Left ventricle myocardium inferior (tissue), 1 donor: ENCODE data around the gene TEX53. TPM values are rescaled to one million over a fixed set of nuclear protein-coding genes. Genes with fewer than 3 reads are reported as not detected.

Experiments used
- DNase-seq: peaks from one replicate; pipeline ENCODE4 v3.0.0-alpha.2; 2020
- H3K27ac ChIP-seq: fragments of 200-600 bp; replicated peaks from 2 replicates; pipeline ENCODE4 v1.8.0; 2021
- H3K27me3 ChIP-seq: fragments of 200-600 bp; 2 replicates; pipeline ENCODE4 v1.8.0; 2021; ENCODE audit warnings: low read depth
- H3K36me3 ChIP-seq: fragments of 200-600 bp; 2 replicates; pipeline ENCODE4 v1.8.0; 2021
- H3K4me1 ChIP-seq: fragments of 200-600 bp; 2 replicates; pipeline ENCODE4 v1.8.0; 2021
- H3K4me3 ChIP-seq: fragments of 200-600 bp; 2 replicates; pipeline ENCODE4 v1.8.0; 2021; ENCODE audit warnings: mild to moderate bottlenecking, moderate library complexity
- H3K9me3 ChIP-seq: fragments of 200-600 bp; replicated peaks from 2 replicates; pipeline ENCODE4 v1.8.0; 2021
- CTCF ChIP-seq: fragments of 200-600 bp; IDR thresholded peaks from 2 replicates; pipeline ENCODE4 v1.8.0; 2021; ENCODE audit warnings: antibody characterized with exemption, mild to moderate bottlenecking, borderline replicate concordance
- intact Hi-C: fragments of 100-400 bp; cut with micrococcal nuclease; formaldehyde crosslinking; loops from one replicate; pipeline ENCODE4 v1.11.0; 2022
- total RNA-seq: library from RNA; stranded (reverse); fragmentation: NEBNext Ultra II Directional; extraction: Animal tissue kit (Norgen Biotek cat#: 25700); gene quantifications from one replicate; pipeline ENCODE4 v1.2.1, GENCODE V29; 2021
- donor health status: DM: no; HTN: yes; CAD: no; lungs with severe emphysema.

The TEX53 gene
- total RNA-seq, 1 donor from 2014 or later = not detected

GRCh38 chr9:114655689-114656088 lies 1.9 kb downstream of the TEX53 start:
- Histone ChIP-seq H3K9me3 (no peaks in the 10 kb centered on the region), H3K4me1 (no peaks in the 10 kb centered on the region), H3K36me3 (no peaks in the 10 kb centered on the region), H3K27ac (no peak overlapping the region), H3K27me3 (peaks cover 8% of the 10 kb centered on the region), H3K4me3 (no peak overlapping the region)
- no peak for TF ChIP-seq CTCF
- intact Hi-C loops = loop anchor here (10.0 kb wide), 1 partner anchor 171 kb away; no protein-coding TSS in a partner anchor
- DNase-seq = no peak

GRCh38 chr9:114653556-114654159 lies 3.9 kb downstream of the TEX53 start:
- H3K36me3 ChIP-seq = no peaks in the 10 kb centered on the region

GRCh38 chr9:114652776-114653555 lies 4.6 kb downstream of the TEX53 start:
- H3K4me3 ChIP-seq = no peak overlapping the region
- no peak for TF ChIP-seq CTCF
- no peak for DNase-seq
- no peaks in the 10 kb centered on the region for H3K4me1 ChIP-seq
- intact Hi-C loops = loop anchor here (5.0 to 10.0 kb wide), 2 partner anchors 168 to 246 kb away; no protein-coding TSS in a partner anchor
- no peaks in the 10 kb centered on the region for H3K36me3 ChIP-seq
- H3K27ac ChIP-seq = no peak overlapping the region
- H3K9me3 ChIP-seq = peaks cover 2% of the 10 kb centered on the region
- H3K27me3 ChIP-seq = no peaks in the 10 kb centered on the region

More at GRCh38 chr9:114653556-114654159, 3.9 kb downstream of the TEX53 start:
- Histone ChIP-seq H3K4me1 (no peaks in the 10 kb centered on the region), H3K27ac (no peak overlapping the region), H3K27me3 (no peaks in the 10 kb centered on the region), H3K9me3 (no peaks in the 10 kb centered on the region), H3K4me3 (no peak overlapping the region)
- DNase-seq = peak; percentile 28
- intact Hi-C loops = loop anchor here (5.0 to 10.0 kb wide), 2 partner anchors 169 to 246 kb away; no protein-coding TSS in a partner anchor
- TF ChIP-seq CTCF = peak; percentile 91

GRCh38 chr9:114643896-114644295 lies 13.7 kb downstream of the TEX53 start:
- peaks cover 30% of the 10 kb centered on the region for H3K36me3 ChIP-seq
- H3K27ac ChIP-seq = no peak overlapping the region
- no peaks in the 10 kb centered on the region for H3K27me3 ChIP-seq
- no peak for TF ChIP-seq CTCF
- no peak for DNase-seq
- H3K4me1 ChIP-seq = no peaks in the 10 kb centered on the region
- intact Hi-C loops = no loop called here
- H3K4me3 ChIP-seq = no peak overlapping the region
- H3K9me3 ChIP-seq = peaks cover 13% of the 10 kb centered on the region

GRCh38 chr9:114643001-114643400 lies 14.6 kb downstream of the TEX53 start:
- no peak overlapping the region for H3K27ac ChIP-seq
- H3K27me3 ChIP-seq = no peaks in the 10 kb centered on the region
- H3K9me3 ChIP-seq = peaks cover 12% of the 10 kb centered on the region
- no peak for DNase-seq
- no peak for TF ChIP-seq CTCF
- intact Hi-C loops = no loop called here
- H3K4me1 ChIP-seq = no peaks in the 10 kb centered on the region
- no peak overlapping the region for H3K4me3 ChIP-seq
- H3K36me3 ChIP-seq = peaks cover 39% of the 10 kb centered on the region
